H1 (cell line): Measurements from ENCODE around the gene TTLL1. TPM values are rescaled to one million over a fixed set of nuclear protein-coding genes. Genes with fewer than 3 reads are reported as not detected.

ENCODE experiments used
- FOSL1 ChIP-seq: IDR thresholded peaks from 2 replicates; pipeline ENCODE4 v1.6.1; 2011; ENCODE audit warnings: mild to moderate bottlenecking, low read depth, low read length, moderate library complexity; ENCODE audit not compliant: insufficient read depth
- KDM1A ChIP-seq: fragments of 200-600, 300-600 bp; sonication (generic); IDR thresholded peaks from 2 replicates; pipeline ENCODE4 v1.7.1; 2016; ENCODE audit warnings: mild to moderate bottlenecking, low read length, borderline replicate concordance
- MAX ChIP-seq: IDR thresholded peaks from 2 replicates; pipeline ENCODE4 v1.6.1; 2012; ENCODE audit warnings: inconsistent platforms
- RBBP5 ChIP-seq: IDR thresholded peaks from 2 replicates; pipeline ENCODE4 v1.7.1; 2012; ENCODE audit warnings: low read depth, mild to moderate bottlenecking, inconsistent platforms, low read length, moderate library complexity, borderline replicate concordance
- SP2 ChIP-seq: IDR thresholded peaks from 2 replicates; pipeline ENCODE4 v1.6.1; 2012; ENCODE audit warnings: mild to moderate bottlenecking, low read length, inconsistent platforms
- polyA plus RNA-seq, 7 experiments: library from polyadenylated mRNA; depleted of rRNA in 3 of 7; stranded (reverse) in 5 of 7; unstranded in 2 of 7; fragments of >200 nt in 5 of 7; fragments of 200-250 nt in 2 of 7; gene quantifications; 1 replicate in 5 of 7; 2 replicates in 1 of 7; 4 replicates in 1 of 7; pipeline versions ENCODE4 v1.2.1 to v1.2.3, GENCODE V29; 2011 to 2013; ENCODE audit warnings: missing spikeins in 2 of 7, mixed read lengths in 2 of 7
- total RNA-seq: library from RNA; stranded (reverse); fragmentation: NEBNext Ultra II Directional; extraction: Animal tissue kit (Norgen Biotek cat#: 25700); gene quantifications from 2 replicates; pipeline ENCODE4 v1.2.1, GENCODE V29; 2021

The TTLL1 gene
- total and polyA plus RNA-seq, 2 of the 8 experiments (the other 6 are each of a cell fraction or from before 2014, with no cell fraction given) = 5.0 to 13.8 TPM

DNA sequence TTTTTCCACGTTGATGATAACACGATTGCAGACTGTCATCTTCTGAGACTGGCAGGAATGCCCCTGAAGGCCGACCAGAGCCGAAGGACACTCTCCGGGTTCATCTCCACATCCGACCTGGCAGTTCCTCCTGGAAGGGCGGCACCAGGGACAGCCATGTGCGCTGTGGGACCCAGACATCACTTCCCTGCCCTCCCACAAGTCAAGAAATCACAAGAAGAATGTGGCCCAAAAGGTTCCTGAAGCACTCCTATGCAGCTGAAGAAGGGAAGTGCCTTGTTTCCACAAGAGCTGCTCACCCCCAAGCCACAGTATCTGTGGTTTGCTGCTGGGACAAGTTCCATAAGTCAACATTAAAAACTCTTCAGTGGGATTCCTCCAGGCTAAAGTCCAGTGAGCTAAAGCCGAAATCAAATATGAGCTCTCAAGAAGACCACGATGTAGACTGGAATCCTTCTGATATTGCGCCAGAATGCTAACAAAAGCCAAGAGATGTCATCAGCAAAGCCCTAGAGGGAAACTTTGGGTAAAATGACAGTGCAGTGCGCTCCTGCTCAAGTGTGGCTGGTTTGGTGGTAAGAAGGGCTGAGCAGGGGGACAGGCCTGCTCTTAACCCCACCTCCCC, 95.4 kb downstream of the TTLL1 start (continued):
- TF ChIP-seq RBBP5 (no peak), MAX (no peak), FOSL1 (no peak), SP2 (no peak), KDM1A (no peak)
